Measurements from ENCODE around the gene ITGB2.
"Not testable (repeated sequence)": the region's sequence is repeated elsewhere in the genome, so short reads cannot be mapped to it uniquely, and the experiment has no call there.

Gene ITGB2

DNA sequence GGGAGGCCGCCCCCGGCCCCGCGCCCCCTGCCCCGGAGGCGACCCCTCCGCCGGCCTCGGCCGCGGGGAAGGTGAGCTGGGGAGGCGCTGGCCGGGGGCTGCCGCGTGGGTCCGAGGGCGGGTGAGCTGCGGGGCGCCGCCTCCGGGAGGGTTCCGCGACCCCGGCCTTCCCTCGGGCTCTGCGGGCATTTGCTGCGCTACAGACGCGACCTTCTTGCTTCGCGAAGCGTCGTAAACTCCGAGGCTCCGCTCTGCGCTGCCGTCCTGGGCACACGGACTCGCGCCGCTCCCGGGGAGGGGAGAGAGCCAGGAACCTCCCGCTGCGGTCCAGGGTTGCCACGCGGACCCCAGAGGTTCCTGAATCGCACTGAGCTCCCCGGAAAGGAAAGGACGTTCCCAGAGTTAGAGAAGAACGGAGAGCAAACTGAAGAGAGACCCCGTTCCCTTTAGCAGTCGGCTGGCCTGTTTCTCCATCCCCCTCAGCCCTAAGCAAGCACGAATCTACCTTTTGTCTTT lies 19.5 kb upstream of the ITGB2 start:
- peak; percentile 48 for DNase-seq

GRCh38 chr21:44939532-44940115 lies 18.9 kb upstream of the ITGB2 start, which contains the start of gene SLX9:
Gene SLX9, plus strand, starts transcription at chr21:44940029. Its CDS starts 29 bp downstream, at chr21:44940058.
- peak; percentile 93 for DNase-seq

DNA sequence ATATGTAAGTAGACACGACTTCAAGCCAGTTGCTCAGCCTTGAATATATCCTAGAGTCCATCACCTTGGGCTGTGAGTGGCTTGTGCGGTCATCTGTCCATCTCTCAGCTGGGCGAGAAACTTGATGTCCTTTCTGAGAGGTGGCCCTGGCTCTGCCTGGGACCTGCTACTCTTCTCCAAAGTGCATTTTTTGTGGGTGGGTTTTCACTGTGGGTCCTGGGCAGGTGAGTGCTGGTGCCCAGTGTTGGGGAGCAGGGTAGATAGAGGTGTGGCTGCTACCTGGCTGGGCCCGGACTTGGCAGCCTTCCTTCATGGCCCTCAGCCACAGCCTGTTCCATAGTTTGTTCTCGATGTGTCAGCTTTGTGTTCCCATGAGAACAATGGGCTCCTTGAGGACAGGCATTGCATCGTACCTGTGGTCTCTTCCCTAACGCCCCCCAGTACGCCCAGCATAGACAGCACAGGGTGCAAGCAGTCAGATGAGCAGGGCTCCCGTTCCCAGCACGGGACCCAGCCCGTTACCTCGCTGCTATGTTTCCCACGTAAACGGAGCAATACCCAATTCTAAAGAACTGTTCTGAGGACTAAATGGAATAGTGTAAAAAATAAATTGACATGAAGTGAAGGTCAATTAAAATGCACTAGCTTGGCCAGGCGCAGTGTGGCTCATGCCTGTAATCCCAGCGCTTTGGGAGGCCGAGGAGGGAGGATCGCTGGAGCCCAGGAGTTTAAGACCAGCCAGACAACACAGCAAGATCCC lies 18.3 kb upstream of the ITGB2 start:
- no peak for DNase-seq

DNA sequence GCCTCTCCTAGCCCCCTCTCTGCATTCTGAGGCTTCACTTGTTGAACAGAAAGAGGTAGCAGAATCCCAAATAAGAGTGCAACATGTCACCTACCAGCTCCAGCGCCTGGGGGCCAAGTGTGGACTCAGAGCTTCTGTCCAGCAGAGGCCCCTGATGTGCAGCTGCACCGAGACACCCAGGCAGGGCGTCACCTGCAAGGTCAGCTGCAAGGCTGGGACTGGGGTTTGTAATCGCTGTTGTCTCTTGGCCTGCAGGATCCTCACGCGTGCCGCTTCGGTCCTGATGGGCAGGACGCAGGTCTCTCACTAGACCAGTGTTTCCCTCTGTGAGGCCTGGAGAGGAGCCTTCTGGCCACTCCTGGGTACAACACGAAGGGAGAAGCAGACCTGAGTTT lies 14.8 kb upstream of the ITGB2 start:
- DNase-seq: no peak

DNA sequence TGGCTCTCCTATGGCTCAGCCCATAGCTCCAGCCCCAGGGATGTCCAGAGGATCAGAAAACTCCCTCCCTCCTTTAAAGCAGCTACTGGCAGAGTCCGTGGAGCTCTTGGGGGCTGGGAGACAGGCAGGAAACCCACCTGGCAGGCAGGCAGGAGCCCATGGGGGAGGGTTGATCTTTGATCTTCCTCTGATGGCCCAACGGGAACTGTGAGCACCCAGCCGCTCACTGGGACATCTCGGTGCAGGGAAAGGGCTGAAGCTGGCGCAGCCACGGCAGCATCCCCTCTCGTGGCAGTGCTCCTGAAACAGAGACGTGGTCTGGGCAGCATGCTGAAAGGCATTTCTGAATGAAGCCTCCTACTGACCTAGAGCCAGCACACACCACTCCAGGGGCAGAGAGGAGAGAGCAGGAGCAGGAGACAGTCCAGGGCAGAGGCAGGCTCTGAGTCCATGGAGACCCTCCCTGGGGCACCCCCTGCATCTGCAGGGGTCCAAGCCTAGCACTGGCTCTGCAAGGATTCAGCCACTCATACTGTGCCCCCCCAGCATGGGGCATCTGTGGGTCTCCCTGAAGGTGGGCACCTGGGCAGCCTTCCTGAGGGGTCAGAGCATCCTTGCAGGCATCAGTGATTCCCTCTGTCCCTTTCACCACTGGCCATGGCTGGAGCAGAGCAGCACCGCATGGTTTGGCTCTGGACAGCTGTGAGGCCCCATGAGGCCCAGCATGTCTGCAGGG lies 14.3 kb upstream of the ITGB2 start:
- DNase-seq: no peak

GRCh38 chr21:44934276-44934675 lies 13.6 kb upstream of the ITGB2 start:
- no peak for DNase-seq

DNA sequence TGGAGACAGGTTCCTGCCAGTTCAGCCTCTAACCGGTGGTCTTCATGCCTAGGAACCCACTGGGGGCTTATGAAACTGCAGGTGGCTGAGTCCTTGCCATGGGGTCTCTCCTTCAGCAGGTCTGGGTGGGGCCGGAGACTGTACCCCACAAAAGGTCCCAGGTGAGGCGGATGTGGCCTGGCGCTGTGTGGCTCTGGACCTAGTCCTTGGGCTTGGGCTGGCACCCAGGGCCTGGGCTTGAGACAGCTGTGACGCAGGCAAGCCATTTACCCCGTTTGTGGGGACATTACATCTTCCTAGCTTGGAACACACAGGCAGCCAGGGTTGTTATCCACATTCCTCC lies 13.2 kb upstream of the ITGB2 start:
- no peak for DNase-seq

DNA sequence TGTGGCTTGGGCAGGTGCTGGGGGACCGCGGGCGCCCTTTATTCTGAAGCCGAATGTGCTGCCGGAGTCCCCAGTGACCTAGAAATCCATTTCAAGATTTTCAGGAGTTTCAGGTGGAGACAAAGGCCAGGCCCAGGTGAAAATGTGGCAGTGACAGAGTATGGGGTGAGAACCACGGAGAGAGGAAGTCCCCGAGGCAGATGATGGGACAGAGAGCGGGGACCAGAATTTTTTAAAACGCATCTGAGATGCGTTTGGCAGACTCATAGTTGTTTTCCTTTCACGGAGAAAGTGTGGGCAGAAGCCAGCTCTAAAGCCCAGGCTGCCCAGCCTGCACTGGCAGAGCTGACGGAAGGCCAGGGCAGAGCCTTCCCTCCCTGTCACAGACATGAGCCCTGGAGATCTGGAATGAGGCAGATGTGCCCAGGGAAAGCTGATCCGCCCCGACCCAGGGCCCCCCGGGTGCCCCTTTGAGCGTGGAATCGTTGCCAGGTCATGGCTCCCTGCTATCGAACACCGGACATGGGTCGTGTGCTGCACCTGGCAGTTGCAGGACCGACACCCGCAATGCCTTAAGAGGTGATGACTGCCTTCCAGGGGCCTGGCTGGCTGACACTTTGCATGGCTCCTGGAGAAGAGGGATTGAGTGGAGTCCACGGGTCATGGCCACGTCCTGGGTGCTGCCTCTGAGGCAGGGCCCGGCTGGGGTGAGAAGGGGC lies 12.7 kb upstream of the ITGB2 start:
- DNase-seq: no peak

GRCh38 chr21:44932408-44933181 lies 11.9 kb upstream of the ITGB2 start:
- peak; percentile 33 for DNase-seq

DNA sequence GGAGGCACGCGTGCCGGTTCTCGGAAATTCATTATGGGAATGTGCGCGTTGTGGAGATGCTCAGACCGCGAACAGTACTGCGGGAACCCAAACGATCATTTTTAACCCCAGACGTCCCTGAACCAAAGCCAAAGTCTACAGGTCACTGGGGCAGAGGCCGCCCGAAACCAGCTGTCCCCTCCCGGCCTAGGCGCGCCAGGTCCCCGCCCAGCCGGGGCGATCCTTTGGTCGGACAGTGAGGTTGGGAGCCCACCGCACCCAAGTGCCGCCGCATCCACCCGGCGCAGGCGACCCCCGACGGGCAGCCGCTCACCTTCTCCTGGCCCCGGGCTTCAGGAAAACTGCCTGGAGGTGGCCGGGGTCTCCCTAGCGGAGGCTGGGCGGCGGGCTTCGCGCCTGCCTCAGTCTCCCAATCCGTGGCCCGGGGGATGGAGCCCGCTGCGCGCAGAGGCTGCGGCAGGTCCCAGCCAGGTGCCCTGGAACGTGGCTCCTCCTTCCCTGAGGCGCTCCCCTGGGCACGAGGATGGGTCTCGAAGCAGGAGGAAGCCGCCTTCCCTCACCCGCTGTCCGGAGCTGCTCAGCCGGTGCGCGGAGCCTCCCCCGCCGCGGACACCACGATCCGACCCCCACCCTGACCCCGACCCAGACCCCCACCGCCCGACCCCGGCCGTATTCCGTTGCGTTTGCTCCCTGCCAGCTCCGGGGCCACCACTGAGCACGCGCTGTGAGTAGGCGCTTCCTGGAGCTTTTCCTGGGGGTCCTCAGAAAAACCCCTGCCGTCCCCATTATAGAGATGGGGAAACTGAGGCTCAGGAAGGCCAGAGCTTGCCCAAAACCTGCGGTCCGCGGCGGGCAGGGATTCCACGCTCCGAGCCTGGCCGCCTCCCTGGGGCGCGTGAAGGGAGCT lies 11.1 kb upstream of the ITGB2 start:
- DNase-seq: no peak

DNA sequence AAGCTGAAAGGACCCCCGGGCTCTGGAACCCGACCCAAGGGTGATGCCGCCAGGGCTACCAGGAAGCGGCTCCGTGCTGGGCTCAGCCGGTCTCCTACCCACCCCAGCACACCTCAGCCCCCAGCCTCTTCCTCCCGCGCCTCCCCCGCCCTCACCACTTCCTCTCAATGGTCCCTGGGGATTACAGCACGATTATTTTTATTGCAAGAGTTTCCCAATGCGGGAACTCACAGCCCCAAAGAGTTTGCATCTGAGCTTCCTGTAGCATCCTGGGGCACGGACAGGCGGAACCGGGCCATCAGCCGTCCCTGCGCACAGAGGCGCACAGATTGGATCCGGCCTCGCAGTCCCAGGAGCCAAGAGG lies 10.4 kb upstream of the ITGB2 start:
- peak; percentile 41 for DNase-seq

GRCh38 chr21:44930543-44930981 lies 9.9 kb upstream of the ITGB2 start:
- no peak for DNase-seq

- no peak for DNase-seq
Observed at GRCh38 chr21:44929799-44930542, 9.3 kb upstream of the ITGB2 start.

DNA sequence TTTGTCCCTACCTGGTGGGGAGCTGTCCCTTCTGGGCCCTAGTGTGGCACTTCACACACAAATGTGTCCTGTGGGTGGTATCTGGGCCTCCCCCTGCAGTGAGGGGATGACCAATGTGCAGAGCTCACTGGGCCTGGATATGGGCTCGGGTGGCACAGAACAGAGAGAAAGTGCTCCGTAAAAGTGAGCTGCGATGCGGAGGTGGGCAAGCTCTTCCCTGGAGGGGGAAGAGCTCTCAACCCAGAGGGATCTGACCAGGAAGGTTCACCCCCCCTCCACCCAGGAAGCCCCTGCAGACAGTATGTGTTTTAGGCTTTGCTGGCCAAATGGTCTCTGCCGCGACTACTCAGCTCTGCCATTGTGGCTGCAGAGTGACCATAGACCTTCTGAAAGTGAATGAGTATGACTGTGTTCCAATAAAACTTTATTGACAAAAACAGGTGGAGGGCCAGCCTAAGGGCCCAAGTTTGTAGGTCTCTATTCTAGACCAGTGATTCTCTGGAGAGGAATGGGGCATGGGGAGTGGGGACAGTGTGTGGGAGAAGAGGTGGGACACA lies 8.6 kb upstream of the ITGB2 start:
- DNase-seq: no peak

GRCh38 chr21:44928500-44929241 lies 8.0 kb upstream of the ITGB2 start:
- not testable (repeated sequence) for DNase-seq

DNA sequence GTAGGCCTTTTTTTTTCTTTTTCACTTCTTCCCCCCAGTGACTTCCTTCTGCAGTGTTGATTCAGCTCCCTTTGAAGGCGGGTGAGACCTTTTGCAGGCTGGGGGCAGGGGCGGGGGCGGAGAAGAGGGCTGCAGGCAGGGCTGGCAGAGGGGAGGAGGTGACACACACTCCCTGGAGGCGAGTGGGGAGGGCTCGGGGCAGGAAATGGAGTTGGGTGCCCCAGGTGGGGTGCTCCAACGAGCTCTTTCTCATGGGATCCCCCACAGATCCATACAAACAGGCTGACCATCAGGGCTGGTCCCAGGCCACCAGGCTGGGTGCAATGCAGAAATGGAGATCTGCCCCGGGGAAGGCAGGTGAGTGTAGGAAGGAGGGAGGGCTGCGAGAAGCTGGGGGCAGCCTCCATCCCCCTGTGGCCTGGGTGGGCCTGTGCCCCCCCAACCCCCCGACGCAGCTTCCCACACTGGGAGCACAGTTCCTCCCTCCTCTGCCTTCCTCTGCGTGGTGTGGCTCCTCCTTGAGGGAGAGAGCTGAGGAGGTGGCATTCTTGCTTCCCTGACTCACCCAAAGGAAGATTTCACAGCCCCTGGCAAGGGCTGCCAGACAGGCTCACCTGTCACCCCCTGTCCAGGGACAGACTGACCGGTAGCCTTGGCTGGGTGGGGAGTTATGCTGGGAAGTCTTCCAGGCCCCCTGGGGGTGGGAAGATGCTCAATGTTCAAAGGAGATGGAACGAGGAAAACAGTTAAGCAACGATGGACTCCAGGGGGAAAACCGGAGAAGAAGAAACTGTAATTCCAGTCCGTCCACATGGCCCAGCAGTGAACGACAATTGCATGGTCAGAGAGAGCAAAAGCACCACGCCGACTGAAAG lies 7.1 kb upstream of the ITGB2 start:
- DNase-seq: no peak

DNA sequence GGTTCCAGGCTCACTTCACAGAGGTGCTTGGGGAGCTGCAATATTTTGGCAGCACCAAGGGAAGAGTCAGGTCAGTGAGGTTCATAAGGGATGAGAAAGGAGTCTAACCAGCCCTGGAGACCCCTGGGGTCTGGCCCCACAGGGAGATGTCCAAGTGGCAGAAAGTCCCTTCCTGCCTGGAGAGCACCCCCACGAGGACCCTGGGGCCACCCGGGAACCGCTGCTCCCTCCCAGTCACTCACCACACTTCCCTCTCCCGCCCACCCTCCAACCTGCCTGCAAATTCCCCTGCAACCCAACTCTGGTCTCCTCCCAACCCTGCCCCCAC lies 6.5 kb upstream of the ITGB2 start:
- no peak for DNase-seq

DNA sequence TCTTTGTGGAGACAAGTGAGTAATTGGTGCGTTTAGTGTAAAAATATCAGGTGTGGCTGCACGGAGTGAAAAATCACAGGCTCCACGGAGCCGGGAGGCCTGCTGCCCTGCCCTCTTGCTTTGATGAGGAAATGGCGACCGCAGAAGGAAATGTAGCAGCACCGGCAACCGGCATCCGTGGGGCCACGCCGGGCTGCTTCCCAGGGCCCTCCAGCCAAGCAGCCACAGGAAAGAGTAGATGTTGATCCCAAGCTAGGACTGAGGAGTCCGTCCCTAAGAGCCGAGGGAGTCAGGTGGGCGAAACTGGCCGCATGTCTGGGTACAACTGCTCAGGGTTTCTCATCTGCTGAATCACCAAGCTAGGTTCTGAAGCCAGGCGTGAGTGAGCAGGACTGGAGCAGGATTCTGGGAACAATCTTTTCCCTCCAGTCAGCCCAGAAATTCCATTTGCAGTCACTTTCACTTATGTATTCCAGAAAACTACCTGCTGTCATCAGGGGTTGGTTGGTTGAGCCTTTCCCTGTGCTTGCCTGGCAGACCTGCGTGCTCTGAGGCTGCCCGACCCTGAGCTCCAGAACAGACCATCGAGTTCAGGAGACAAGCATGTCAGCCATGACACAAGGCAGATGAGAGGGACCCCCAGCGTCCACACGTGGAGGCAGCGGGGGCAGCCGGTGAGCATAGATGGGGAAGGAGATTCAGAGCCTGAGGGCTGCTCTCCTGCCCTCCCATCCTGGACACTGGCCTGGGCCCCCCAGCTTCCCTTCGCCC lies 5.8 kb upstream of the ITGB2 start:
- DNase-seq: no peak

All from eye (tissue), 1 donor.